Choroid plexus epithelial cell (primary cell): ENCODE data around the gene MED27.

ENCODE experiments used
- DNase-seq: peaks from one replicate; pipeline ENCODE4 v3.0.0-alpha.2; 2010; ENCODE audit warnings: low read depth
- H3K4me3 ChIP-seq: 2 replicates; pipeline ENCODE4 v1.5.1; 2011; ENCODE audit warnings: low read depth, mild to moderate bottlenecking, control low read depth, low read length, moderate library complexity
- CTCF ChIP-seq: conservative IDR thresholded peaks from 2 replicates; pipeline ENCODE4 v1.5.1; 2011; ENCODE audit warnings: low read depth, mild to moderate bottlenecking, control low read depth, inconsistent platforms, low read length, moderate library complexity

MED27 gene

GRCh38 chr9:132099167-132099566, 19.5 kb upstream of the MED27 start:
- no peak for DNase-seq
- no peak overlapping the region for H3K4me3 ChIP-seq
- no peak for TF ChIP-seq CTCF

- DNase-seq = peak; percentile 63
- TF ChIP-seq CTCF = no peak
- no peak overlapping the region for H3K4me3 ChIP-seq
Measured at GRCh38 chr9:132094314-132094791, 14.7 kb upstream of the MED27 start.

- no peak for DNase-seq
- TF ChIP-seq CTCF = no peak
- no peak overlapping the region for H3K4me3 ChIP-seq
Measured at GRCh38 chr9:132090771-132091170, 11.1 kb upstream of the MED27 start.

GRCh38 chr9:132087438-132088030, 7.9 kb upstream of the MED27 start:
- no peak for TF ChIP-seq CTCF
- no peak overlapping the region for H3K4me3 ChIP-seq
- DNase-seq = no peak

GRCh38 chr9:132082188-132082587, 2.5 kb upstream of the MED27 start:
- no peak for TF ChIP-seq CTCF
- no peak overlapping the region for H3K4me3 ChIP-seq
- DNase-seq = no peak

- DNase-seq = no peak
- H3K4me3 ChIP-seq = peak overlapping the region; percentile 82
- TF ChIP-seq CTCF = no peak
Measured at GRCh38 chr9:132078699-132079356, 839 bp downstream of the MED27 start.
